Lower leg skin (tissue), 4 donors: ENCODE measurements around the gene CD82. TPM values are rescaled to one million over a fixed set of nuclear protein-coding genes. Genes with fewer than 3 reads are reported as not detected.

Source experiments
- DNase-seq, 2 donors: peaks; one replicate each; pipeline ENCODE4 v3.0.0-alpha.2; 2019; ENCODE audit warnings: low spot score in 2 of 2
- H3K4me3 ChIP-seq: fragments of 200-600 bp; sonication (generic); 2 replicates; pipeline ENCODE4 v1.5.1; 2017; ENCODE audit warnings: mild to moderate bottlenecking, low read depth; ENCODE audit not compliant: poor library complexity, severe bottlenecking
- POLR2A ChIP-seq, 2 donors: fragments of 450-650 bp; IDR thresholded peaks; one replicate each; pipeline ENCODE4 v1.6.1; 2016 to 2017; ENCODE audit warnings: antibody characterized with exemption in 2 of 2, mild to moderate bottlenecking in 1 of 2, moderate library complexity in 1 of 2
- WGBS, 2 donors: methylation state at CpG; one replicate each; pipeline ENCODE4 v1.1.5; 2018; 5-methylcytosine and 5-hydroxymethylcytosine counted together
- intact Hi-C: fragments of 100-400 bp; cut with DNase I; formaldehyde crosslinking; loops from one replicate; pipeline ENCODE4 v1.15.0; 2023; ENCODE audit warnings: low total_unique reads
- total RNA-seq, 4 donors: library from RNA; depleted of rRNA; stranded (reverse); fragments of >200 nt; gene quantifications; one replicate each; pipeline ENCODE4 v1.1.0, GENCODE V29; 2016
- TF ChIP-seq, protein P1 (sequence below), 3 donors: fragments of 450-650 bp; IDR thresholded peaks; one replicate each; pipeline ENCODE4 v1.5.1; 2016; ENCODE audit warnings: antibody characterized with exemption in 3 of 3, mild to moderate bottlenecking in 3 of 3, moderate library complexity in 2 of 3

Gene CD82
- total RNA-seq, 4 donors from 2014 or later = 47.1 to 95.4 (median 76.6) TPM

DNA sequence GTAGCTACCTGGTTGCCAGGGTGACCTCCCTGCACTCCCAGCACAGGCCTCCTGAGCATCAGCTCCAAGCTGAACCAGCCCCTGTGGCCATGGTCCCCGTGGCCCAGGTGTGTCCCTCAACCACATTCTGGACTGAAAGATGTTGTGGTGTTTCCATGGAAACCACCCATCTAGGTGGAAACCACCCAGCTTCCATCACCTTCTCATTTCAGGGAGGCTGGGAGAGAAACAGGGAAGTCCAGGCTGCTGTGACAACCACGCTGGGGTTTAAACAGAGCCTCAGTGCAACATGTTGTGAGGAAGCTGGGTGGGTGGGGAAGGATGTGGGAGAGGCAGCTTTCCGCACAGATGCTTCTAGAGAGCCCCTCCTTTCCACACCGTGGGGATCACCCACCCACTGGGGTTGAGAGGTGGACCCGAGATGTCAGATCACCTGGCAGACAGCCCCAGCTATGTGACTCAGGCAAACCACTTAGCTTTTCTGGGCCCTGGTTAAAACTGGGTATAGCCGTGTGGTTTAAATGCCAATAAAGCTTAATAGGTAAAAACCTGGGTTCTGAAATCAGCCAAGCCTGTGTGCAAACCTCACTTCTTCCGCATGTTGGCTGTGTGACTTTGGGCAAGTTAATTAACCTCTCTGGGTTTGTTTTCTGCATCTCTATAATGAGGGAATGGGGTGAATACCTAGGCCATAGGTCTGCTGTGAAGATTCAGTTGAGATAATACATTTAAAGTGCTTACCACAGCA is 46.4 kb downstream of the CD82 start:
- TF ChIP-seq POLR2A (IDR thresholded peaks at IDR 0.05) = no peak
- TF ChIP-seq, protein P1, sequence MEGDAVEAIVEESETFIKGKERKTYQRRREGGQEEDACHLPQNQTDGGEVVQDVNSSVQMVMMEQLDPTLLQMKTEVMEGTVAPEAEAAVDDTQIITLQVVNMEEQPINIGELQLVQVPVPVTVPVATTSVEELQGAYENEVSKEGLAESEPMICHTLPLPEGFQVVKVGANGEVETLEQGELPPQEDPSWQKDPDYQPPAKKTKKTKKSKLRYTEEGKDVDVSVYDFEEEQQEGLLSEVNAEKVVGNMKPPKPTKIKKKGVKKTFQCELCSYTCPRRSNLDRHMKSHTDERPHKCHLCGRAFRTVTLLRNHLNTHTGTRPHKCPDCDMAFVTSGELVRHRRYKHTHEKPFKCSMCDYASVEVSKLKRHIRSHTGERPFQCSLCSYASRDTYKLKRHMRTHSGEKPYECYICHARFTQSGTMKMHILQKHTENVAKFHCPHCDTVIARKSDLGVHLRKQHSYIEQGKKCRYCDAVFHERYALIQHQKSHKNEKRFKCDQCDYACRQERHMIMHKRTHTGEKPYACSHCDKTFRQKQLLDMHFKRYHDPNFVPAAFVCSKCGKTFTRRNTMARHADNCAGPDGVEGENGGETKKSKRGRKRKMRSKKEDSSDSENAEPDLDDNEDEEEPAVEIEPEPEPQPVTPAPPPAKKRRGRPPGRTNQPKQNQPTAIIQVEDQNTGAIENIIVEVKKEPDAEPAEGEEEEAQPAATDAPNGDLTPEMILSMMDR (IDR thresholded peaks at IDR 0.05) = no peak
- intact Hi-C loops = no loop called here
- no peak overlapping the region for H3K4me3 ChIP-seq
- 52 to 56% methylated on average over 7 of the region's 7 CpGs for WGBS, 2 donors
- DNase-seq = no peak

DNA sequence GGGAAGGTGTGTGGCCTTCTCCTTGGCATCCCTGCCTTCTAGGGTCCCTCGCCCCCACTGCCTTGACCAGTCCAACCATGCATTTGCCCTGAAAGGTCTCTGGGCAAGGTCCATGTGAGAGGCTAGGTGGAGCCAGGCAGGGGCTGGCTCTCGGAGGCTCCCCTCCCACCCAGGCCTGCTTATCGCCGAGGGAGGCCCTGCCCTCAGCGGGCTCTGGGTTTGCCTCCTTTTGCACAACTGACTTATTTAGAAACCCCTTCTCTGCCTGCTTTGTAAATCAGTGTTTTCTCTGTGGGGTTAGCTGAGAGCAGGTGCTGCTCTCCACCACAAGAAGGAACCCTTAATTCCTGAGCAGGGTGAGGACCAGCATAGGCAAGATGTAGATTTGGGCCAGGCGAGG is 47.7 kb downstream of the CD82 start:
- intact Hi-C loops = no loop called here
- WGBS, 2 donors = 72 to 88% methylated on average over 5 to 6 of the region's 6 CpGs
- DNase-seq = no peak
- no peak overlapping the region for H3K4me3 ChIP-seq
- TF ChIP-seq, protein P1 (IDR thresholded peaks at IDR 0.05) = no peak

DNA sequence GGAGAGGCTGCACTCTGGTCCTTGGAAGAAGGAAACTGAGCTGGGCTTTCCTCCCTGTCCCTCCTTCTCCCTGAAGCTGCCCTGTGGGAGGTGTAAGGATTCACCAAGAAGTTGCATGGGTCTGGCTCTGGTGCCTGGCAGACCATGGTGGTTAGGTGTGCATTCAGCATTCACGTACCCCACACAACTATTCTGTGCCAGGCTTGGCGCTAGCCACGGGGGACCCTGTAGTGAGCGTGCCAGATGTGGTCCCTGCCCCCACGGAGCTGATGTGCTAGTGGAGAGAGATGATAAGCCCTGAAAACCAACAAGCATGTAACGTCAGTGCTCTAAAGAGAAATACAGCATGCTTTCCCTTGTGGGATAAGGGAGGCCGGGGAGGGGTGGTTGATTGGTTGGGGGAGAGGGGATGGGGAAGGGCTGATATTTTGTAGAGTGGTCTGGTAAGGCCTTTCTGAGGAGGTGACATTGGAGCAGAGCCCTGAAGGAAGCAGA is 48.9 kb downstream of the CD82 start:
- no peak for DNase-seq
- H3K4me3 ChIP-seq = no peak overlapping the region
- TF ChIP-seq POLR2A (IDR thresholded peaks at IDR 0.05) = no peak
- TF ChIP-seq, protein P1 (IDR thresholded peaks at IDR 0.05) = no peak
- WGBS, 2 donors = 94 to 96% methylated on average over 7 of the region's 7 CpGs
- intact Hi-C loops = no loop called here

DNA sequence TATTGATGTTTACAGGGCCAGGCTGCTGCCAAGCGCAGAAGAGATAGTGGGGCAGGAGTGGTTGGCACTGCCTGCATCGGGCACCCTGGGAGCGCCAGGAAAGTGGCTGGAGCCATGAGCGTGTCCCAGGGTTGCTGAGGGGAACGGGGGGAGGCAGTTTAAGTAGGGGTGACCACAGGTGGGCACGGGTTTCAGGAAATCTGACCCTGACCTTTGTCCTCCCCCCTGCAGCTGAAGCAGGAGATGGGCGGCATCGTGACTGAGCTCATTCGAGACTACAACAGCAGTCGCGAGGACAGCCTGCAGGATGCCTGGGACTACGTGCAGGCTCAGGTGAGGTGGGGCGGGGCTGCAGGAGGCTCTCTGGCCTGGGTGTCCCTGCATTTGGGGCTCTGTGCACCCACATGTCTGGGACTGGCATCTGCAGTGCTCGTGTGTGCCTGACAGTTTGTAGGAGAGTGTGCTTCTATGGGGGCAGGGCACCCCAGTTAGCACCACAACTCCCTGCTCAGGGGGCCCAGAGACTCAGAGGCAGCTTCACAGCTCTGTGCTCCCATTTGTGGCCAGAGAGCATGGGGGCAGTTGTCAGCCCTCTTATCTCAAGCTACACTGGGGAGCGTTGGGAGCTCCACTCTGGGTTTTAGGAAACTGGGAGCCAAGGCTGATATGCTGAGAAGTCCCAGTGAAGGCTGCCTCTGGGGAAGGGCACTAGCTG is 49.7 kb downstream of the CD82 start:
- TF ChIP-seq POLR2A (IDR thresholded peaks at IDR 0.05) = no peak
- H3K4me3 ChIP-seq = no peak overlapping the region
- intact Hi-C loops = no loop called here
- 79 to 85% methylated on average over 15 of the region's 15 CpGs for WGBS, 2 donors
- DNase-seq = no peak

DNA sequence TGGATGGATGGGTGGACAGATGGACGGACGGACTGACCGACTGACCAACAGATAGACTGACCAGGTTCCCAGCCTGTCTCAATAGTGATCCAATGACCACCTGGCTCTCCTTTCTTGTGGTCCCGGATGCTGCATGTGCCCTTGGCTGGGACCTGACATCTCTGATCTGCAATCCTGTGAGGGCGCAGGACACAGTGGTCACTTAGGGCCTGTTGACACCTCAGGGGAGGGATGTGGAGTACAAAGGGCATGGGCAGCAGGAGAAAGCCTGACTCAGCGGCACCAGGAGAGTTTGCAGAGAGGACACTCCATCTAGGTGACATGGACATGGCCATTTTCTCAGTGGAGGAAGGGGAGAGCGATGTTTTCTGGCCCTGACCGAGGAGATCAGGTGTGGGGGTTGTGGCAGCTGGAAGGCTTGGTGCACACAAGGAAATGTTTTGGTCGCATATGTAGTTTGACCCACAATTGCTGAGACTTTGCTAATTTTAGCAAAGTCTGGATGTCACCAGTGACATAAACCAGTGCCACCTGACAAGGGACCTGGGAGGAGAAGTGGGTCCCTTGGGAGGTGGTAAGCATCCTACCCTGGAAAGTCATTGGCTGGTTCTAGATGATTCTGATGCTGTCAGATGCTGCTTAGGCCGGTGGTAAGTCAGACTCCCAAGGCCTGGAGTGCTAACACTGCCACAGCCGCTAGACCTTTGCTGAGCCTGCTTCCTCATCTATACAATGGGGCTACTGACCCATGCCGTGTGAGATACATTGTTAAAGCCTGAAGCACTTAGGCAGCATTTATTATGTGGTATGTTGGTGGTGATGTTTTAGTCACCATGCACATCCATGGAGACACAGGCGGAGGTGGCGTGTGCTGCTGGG is 50.7 kb downstream of the CD82 start:
- WGBS, 2 donors = 86 to 91% methylated on average over 13 to 14 of the region's 14 CpGs
- TF ChIP-seq, protein P1 (IDR thresholded peaks at IDR 0.05) = no peak
- TF ChIP-seq POLR2A (IDR thresholded peaks at IDR 0.05) = no peak
- no peak overlapping the region for H3K4me3 ChIP-seq
- intact Hi-C loops = loop anchor here (2.0 kb wide), 1 partner anchor 59 kb away; no protein-coding TSS in a partner anchor
- no peak for DNase-seq
